Measurements from ENCODE around the gene BBS5.

GRCh38 chr2:169490834-169491233 is 11.5 kb downstream of the BBS5 start:
- TF ChIP-seq EP300 (conservative IDR thresholded peaks at IDR 0.05; ENCODE audit: poor library complexity, severe bottlenecking): no peak
- no peak for TF ChIP-seq CTCF (IDR thresholded peaks at IDR 0.05; ENCODE audit: poor library complexity, severe bottlenecking)
- no peak for TF ChIP-seq REST (IDR thresholded peaks at IDR 0.05; ENCODE audit: borderline replicate concordance)
- TF ChIP-seq POLR2AphosphoS5 (IDR thresholded peaks at IDR 0.05): no peak
- no peak for TF ChIP-seq MXI1 (conservative IDR thresholded peaks at IDR 0.05; ENCODE audit: poor library complexity, severe bottlenecking)
- no peak for TF ChIP-seq EZH2 (IDR thresholded peaks at IDR 0.05; ENCODE audit: borderline replicate concordance, insufficient read depth, low read length, poor library complexity, severe bottlenecking)
- TF ChIP-seq RAD21 (conservative IDR thresholded peaks at IDR 0.05): no peak
- no peak for TF ChIP-seq SMC3 (conservative IDR thresholded peaks at IDR 0.05; ENCODE audit: poor library complexity)

All from neural cell (in vitro differentiated cells).